CD4-positive, alpha-beta T cell (primary cell): ENCODE measurements around the gene GRIA2. TPM values are rescaled to one million over a fixed set of nuclear protein-coding genes. Genes with fewer than 3 reads are reported as not detected.

Experiments
- ATAC-seq: fragments of 200-7000 bp; cut with Tn5 transposase; one replicate; pipeline ENCODE4 v1.10.0; 2022; ENCODE audit warnings: mild to moderate bottlenecking; ENCODE audit not compliant: poor library complexity
- CTCF ChIA-PET: fragments of 350-600 bp; sonication (Branson Sonifier 250); formaldehyde crosslinking; loops from one replicate; lab custom pipeline; 2021; ENCODE audit warnings: antibody characterized with exemption, inconsistent platforms; lab: Charles Lee
- POLR2A ChIA-PET: fragments of 350-600 bp; sonication (Branson Sonifier 250); formaldehyde crosslinking; loops from one replicate; lab custom pipeline; 2021; ENCODE audit warnings: antibody characterized with exemption, inconsistent platforms; lab: Charles Lee
- DNase-seq, 14 experiments: peaks; one replicate each; pipeline ENCODE4 v3.0.0-alpha.2; 2013 to 2020; ENCODE audit warnings: mixed read lengths in 2 of 14
- H3K27ac ChIP-seq, 2 donors: one replicate each; pipeline versions ENCODE4 v1.5.1 to v1.7.0; 2013; ENCODE audit warnings: low read length in 2 of 2, low read depth in 1 of 2, mild to moderate bottlenecking in 1 of 2
- H3K27me3 ChIP-seq, 2 experiments: 1 replicate in 1 of 2; 2 replicates in 1 of 2; pipeline versions ENCODE4 v1.6.1 to v1.7.0; 2013; ENCODE audit warnings: low read length in 2 of 2, control low read depth in 1 of 2, mild to moderate bottlenecking in 1 of 2, moderate library complexity in 1 of 2; ENCODE audit not compliant: insufficient read depth in 2 of 2, control insufficient read depth in 1 of 2
- H3K36me3 ChIP-seq: one replicate; pipeline ENCODE4 v1.6.1; 2013; ENCODE audit warnings: low read length, control low read depth; ENCODE audit not compliant: insufficient read depth
- H3K4me1 ChIP-seq: one replicate; pipeline ENCODE4 v1.6.1; 2013; ENCODE audit warnings: low read length, control low read depth; ENCODE audit not compliant: insufficient read depth
- H3K4me3 ChIP-seq: one replicate; pipeline ENCODE4 v1.5.1; 2013; ENCODE audit warnings: mild to moderate bottlenecking, low read length, moderate library complexity
- H3K9me3 ChIP-seq, 2 experiments: 1 replicate in 1 of 2; 2 replicates in 1 of 2; pipeline versions ENCODE4 v1.6.1 to v1.7.0; 2013; ENCODE audit warnings: low read length in 2 of 2, mild to moderate bottlenecking in 2 of 2, control low read depth in 1 of 2, moderate library complexity in 1 of 2; ENCODE audit not compliant: control insufficient read depth in 1 of 2, insufficient read depth in 1 of 2
- H3K27ac Mint-ChIP-seq: one replicate; pipeline ENCODE4 v1.8.0; 2020; ENCODE audit warnings: mixed read lengths
- H3K27me3 Mint-ChIP-seq: one replicate; pipeline ENCODE4 v1.8.0; 2021; ENCODE audit warnings: mixed read lengths
- H3K36me3 Mint-ChIP-seq: one replicate; pipeline ENCODE4 v1.8.0; 2021; ENCODE audit warnings: low read depth, mixed read lengths
- H3K4me1 Mint-ChIP-seq: one replicate; pipeline ENCODE4 v1.8.0; 2021; ENCODE audit warnings: low read depth, mixed read lengths
- H3K4me3 Mint-ChIP-seq: one replicate; pipeline ENCODE4 v1.8.0; 2020; ENCODE audit warnings: mild to moderate bottlenecking, mixed read lengths
- H3K9me3 Mint-ChIP-seq: one replicate; pipeline ENCODE4 v1.8.0; 2020; ENCODE audit warnings: mixed read lengths
- CTCF ChIP-seq: fragments of 200-600 bp; IDR thresholded peaks from one replicate; pipeline ENCODE4 v1.8.0; 2022; ENCODE audit warnings: antibody characterized with exemption, mild to moderate bottlenecking
- intact Hi-C, 2 experiments: fragments of 100-400 bp; cut with DNase I in 1 of 2; cut with micrococcal nuclease in 1 of 2; formaldehyde crosslinking; loops; one replicate each; pipeline versions ENCODE4 v1.15.1 to v1.9.0; 2023 to 2025; cut with DNase I, micrococcal nuclease
- total RNA-seq, 174 experiments: library from RNA in 2 of 174; stranded (reverse) in 2 of 174; gene quantifications; one replicate each; pipeline ENCODE4 v1.2.3 and lab custom pipeline; 2021 to 2026

The GRIA2 gene
- total RNA-seq, 2 experiments from 2014 or later = not detected

- Mint-ChIP-seq H3K27ac (no peak overlapping the region), H3K36me3 (no peaks in the 10 kb centered on the region), H3K4me3 (no peak overlapping the region), H3K27me3 (no peaks in the 10 kb centered on the region), H3K4me1 (no peaks in the 10 kb centered on the region), H3K9me3 (peaks cover 9% of the 10 kb centered on the region)
- H3K4me1 ChIP-seq = no peaks in the 10 kb centered on the region
- POLR2A ChIA-PET = no interaction called here
- DNase-seq (no peak), ATAC-seq (no peak)
- intact Hi-C loops = no loop called here
- TF ChIP-seq CTCF = no peak
- H3K27me3 ChIP-seq = no peaks in the 10 kb centered on the region
- CTCF ChIA-PET = no interaction called here
- H3K36me3 ChIP-seq = no peaks in the 10 kb centered on the region
- no peak overlapping the region for H3K27ac ChIP-seq
- no peak overlapping the region for H3K4me3 ChIP-seq
- H3K9me3 ChIP-seq = peaks cover 0 to 4% of the 10 kb centered on the region in 2 experiments
Measured at GRCh38 chr4:157271166-157271869, 50.8 kb downstream of the GRIA2 start.

- intact Hi-C loops = no loop called here
- ChIA-PET POLR2A (no interaction called here), CTCF (no interaction called here)
- no peaks in the 10 kb centered on the region for H3K27me3 Mint-ChIP-seq
- no peak overlapping the region for H3K27ac ChIP-seq
- no peaks in the 10 kb centered on the region for H3K4me1 ChIP-seq
- no peak overlapping the region for H3K27ac Mint-ChIP-seq
- peaks cover 6% of the 10 kb centered on the region for H3K9me3 Mint-ChIP-seq
- no peak for TF ChIP-seq CTCF
- no peaks in the 10 kb centered on the region for H3K9me3 ChIP-seq
- DNase-seq (no peak), ATAC-seq (no peak)
- H3K4me3 ChIP-seq = no peak overlapping the region
- no peak overlapping the region for H3K4me3 Mint-ChIP-seq
- no peaks in the 10 kb centered on the region for H3K36me3 ChIP-seq
- H3K4me1 Mint-ChIP-seq = no peaks in the 10 kb centered on the region
- no peaks in the 10 kb centered on the region for H3K27me3 ChIP-seq
- H3K36me3 Mint-ChIP-seq = no peaks in the 10 kb centered on the region
Measured at GRCh38 chr4:157280673-157281072, 60.1 kb downstream of the GRIA2 start.

GRCh38 chr4:157282019-157282418 lies 61.5 kb downstream of the GRIA2 start:
- CTCF ChIA-PET = no interaction called here
- Histone ChIP-seq H3K9me3 (no peaks in the 10 kb centered on the region), H3K27me3 (no peaks in the 10 kb centered on the region), H3K36me3 (no peaks in the 10 kb centered on the region), H3K4me3 (no peak overlapping the region), H3K27ac (no peak overlapping the region), H3K4me1 (no peaks in the 10 kb centered on the region)
- no peak overlapping the region for H3K27ac Mint-ChIP-seq
- ATAC-seq = no peak
- H3K27me3 Mint-ChIP-seq = no peaks in the 10 kb centered on the region
- POLR2A ChIA-PET = no interaction called here
- no peaks in the 10 kb centered on the region for H3K36me3 Mint-ChIP-seq
- H3K4me1 Mint-ChIP-seq = no peaks in the 10 kb centered on the region
- H3K9me3 Mint-ChIP-seq = peaks cover 6% of the 10 kb centered on the region
- DNase-seq = no peak
- TF ChIP-seq CTCF = no peak
- no peak overlapping the region for H3K4me3 Mint-ChIP-seq
- intact Hi-C loops = no loop called here
